KG1 (cell line): ENCODE results near the gene KATNAL2.
"Not testable (repeated sequence)": the region's sequence is repeated elsewhere in the genome, so short reads cannot be mapped to it uniquely, and the experiment has no call there.

Experiments
- DNase-seq: peaks from one replicate; lab custom pipeline; 2025; lab: John Stamatoyannopoulos, UW

KATNAL2 gene

DNA sequence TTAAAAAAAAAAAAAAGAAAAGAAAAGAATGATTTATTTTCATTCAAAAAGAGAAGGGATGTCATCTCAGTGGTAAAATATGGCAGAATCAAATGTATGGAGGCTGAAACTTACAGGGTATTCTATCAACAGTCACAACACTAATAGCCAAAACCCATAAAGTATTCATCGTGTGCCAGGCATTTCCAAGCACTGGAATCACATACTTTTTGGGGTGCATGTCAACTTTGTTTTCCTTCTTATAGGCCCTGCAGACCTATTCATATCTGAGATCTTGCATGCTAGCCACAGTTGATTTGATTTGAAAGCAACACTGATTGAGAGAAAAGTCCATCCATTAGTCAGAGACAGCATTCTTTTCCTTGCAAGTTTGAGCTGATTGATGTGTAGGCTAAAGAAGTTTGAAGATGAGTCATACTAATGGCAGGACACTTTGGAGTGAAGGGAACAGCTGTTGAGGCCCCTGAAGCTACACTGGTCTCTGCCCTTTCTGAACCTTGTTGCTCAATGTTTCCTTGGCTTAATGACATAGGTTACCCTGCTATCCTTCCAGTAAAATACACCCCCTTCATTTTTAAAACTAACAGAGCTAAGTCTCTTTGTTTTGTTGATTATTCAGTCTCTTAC lies 22.0 kb downstream of the KATNAL2 start:
- DNase-seq: no peak

DNA sequence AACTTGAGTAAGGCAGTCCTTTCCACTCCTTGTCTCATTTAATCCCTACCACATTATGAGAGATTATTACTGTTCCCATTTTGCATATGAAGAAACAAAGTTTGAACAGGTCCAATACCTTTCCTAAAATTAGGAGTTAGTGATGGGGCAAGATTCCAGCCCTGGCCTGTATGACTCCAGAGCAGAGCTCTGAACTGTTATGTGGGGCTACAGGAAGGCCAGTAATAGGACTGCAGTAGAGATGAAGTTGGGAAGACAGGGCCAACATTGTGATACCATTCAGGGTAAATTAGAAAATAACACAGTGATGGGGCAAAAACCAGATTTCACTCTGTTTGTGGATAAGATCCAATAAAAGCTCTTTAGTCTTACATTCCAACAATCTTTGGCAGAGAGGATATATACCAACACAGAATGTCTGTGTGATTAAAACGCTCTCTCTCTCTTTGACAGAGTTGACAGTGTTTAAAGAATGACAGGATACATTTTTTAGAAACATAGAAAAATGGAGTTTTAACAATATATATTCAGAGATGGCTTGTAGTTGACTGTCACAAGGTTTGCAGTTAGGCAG lies 22.7 kb downstream of the KATNAL2 start:
- DNase-seq: no peak

DNA sequence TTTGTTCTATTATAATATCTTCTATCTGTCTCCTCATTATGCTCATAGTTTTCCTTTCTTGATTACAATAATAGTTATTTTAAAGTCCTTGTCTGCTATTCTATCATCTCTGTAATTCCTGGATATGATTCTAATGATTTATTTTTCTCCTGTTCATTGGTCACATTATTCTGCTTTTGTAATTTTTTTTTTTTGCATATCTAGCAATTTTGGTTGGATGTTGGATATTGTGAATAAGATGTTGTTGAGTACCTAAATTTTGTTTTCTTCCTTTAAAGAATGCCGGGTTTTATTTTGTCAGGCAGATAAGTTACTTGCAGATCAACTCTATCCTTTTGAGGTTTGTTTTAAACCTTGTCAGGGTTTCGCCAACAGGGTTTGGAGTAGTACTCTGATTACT lies 25.2 kb downstream of the KATNAL2 start:
- no peak for DNase-seq

DNA sequence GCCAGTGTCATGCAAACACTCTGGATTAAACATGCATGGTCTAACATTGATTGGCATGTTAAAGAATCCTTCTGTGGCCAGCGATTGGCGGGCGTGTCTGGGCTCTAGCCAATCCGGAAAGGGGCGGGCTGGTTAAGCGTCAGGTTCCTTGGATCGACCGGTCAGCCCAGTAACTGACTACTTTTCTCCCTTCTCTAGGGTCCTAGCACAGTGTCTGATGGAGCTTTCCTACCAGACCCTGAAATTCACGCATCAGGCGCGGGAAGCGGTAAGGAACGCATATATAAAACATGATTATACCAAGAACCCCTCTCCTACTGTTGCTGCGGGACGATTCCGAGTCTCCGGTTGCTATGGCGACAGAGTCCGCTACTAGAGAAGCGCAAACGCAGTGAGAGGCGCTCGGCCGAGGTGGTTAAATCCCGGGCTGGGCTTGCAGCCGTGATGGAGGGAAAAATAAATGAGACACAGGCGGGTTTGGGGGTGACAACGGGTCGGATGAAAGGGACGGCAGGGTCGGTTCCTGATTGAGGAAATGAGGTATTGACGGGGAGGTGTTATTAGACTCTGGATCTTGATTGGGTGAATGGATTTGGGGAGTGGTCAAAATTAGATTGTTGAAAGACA lies 29.4 kb downstream of the KATNAL2 start:
- DNase-seq: no peak

DNA sequence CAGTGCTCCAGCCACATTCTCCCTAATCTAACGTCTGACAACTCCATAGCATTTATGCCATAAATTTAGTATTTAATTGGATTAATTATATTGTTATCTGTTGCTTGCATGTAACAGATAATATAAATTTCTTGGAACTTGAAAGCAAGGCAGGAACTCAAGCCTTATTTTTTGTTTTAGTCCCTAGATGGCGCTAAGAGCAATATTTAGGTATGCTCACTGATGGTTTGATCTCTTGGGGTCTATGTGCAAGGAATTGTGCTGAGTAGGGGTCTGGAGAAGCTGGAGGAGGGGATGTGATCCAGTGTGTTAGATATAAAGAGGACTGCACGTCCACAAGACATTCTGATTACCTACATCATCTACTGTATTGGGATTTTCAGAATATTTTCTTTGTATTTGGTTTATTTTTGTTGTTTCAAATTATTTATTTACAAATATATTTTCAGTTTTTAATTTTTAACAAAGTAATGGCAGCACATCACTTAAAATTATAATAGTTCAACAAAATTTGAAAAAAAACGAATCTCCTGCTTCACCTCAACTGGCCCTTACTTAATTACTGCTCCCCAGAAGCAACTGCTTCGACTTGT lies 32.8 kb downstream of the KATNAL2 start:
- DNase-seq: no peak

DNA sequence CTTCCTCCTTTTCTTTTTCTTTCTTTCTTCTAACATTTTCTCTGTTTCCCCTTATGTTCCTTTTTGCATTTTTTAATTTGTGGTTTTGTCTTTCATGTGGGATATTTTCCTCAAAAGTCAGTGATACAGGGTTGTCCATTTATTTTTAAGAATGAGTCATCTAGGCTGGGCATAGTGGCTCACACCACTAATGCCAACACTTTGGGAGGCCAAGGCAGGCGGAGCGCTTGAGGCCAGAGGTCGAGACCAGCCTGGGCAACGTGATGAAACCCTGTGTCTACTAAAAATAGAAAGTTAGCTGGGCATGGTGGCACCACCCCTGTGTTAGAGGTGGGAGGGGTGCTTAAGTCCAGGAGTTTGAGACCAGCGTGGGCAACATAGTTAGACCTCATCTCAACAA lies 35.8 kb downstream of the KATNAL2 start:
- no peak for DNase-seq

DNA sequence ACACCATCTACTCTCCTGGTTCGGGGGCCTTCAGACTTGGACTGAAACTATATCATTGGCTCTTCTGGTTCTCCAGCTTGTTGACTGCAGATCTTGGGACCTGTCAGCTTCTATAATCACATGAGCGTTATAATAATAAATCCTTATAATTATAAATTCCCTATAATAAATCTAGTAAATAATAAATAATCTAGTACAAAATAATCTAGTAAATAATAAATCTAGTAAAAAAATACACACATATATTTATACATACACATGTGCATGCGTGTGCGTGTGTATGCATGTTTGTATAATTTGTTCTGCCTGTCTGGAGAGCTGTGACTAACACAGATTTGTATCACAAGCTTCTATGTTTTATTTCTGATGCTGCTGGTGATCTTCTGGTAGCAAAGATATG lies 40.8 kb downstream of the KATNAL2 start:
- no peak for DNase-seq

DNA sequence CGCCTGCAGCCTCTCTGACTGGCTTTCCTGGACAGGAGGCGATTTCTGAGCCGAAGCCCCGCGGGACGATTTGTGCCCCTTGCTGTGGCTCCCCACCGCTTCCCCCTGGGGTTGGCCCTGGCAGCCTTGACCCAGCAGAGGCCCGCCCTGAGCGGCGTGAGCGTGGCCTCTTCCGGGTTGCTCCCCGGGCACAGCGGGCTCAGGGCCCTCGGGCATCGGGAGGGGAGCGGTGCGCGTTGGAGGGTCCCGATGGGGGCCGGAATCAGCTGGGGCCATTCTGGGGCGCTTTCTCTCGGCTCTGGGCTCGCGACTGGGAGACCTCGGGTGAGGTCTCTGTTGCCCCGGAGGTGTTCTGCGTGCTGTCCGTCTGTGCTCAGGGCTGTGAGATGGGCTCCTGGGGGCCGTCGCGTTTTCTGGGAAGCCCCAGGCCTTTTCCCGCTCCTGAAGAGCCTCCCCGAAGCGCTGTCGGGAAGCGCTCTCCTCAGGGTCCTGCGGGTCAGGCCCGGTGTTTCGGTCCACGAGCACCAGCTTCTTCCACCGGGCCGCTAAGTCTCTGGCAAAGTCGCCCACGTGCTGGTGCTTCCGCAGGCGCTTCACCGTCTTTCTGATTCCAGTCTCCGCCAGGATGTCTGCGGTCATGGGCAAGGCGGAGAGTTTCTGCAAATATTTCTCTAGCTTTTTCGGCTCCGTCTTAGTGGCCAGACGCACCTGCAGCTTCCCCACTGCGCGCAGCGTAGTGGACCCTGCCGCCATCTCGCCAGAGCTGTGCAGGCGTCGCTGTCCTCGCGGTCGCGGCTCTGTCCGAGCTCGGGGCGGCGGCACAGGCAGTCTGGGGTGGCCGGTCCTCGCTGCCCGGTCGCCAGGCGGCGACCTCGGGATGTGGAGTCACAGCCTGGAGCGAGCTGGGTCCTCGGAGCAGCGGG lies 46.5 kb downstream of the KATNAL2 start:
- DNase-seq: not testable (repeated sequence)

DNA sequence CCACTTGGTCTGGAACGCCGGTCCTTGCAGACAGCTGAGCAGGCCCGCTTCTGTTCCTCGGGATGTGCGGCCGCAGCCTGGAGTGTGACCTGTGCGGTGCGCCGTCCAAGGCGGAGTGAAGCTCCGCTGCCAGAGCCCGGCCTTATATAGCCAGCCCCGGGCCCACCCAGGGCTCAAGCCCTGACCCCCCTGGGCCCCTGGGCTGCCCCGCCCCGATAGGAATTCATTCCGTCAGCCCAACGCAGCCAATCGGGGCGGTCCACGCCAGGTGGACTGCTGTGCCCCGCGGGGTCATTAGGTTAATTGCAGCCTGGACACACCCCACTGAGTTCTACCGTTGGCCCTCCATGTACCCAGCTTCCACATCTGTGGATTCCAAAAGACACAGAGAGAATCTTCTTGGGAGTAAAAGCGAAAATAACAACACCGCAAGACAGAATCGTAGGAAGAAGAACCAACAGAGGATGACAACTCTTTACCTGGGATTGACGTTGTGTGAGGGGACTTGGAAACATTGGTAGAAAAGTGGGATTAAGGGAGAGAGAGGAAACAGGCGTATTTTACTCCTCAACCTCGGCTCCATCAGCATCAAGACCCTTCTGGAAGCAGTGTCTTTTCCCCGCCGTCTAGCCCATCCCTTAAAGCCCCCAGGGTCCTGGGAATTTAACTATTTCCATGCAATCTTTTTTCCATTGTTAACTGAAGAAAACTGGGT lies 47.3 kb downstream of the KATNAL2 start:
- DNase-seq: not testable (repeated sequence)

DNA sequence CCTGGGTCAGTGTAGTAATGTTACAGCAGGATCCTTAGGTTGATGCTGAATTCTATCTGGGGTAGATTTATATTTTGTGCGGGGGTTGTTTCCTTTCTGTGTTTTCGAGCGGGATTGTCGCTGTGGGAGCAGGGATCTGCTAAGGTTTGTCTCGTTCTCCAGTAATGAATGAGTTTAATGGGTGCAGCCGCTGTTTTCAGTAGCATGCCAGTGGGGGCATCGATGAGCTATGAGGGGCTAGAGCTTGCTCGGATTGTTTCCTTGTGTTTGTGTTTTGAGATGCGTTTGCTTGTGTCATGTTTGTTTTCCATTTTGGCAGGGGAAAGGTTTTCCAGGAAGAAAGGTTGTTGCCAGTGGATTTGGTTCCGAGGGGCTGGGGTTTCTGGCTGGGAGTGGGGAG lies 48.9 kb downstream of the KATNAL2 start:
- not testable (repeated sequence) for DNase-seq

DNA sequence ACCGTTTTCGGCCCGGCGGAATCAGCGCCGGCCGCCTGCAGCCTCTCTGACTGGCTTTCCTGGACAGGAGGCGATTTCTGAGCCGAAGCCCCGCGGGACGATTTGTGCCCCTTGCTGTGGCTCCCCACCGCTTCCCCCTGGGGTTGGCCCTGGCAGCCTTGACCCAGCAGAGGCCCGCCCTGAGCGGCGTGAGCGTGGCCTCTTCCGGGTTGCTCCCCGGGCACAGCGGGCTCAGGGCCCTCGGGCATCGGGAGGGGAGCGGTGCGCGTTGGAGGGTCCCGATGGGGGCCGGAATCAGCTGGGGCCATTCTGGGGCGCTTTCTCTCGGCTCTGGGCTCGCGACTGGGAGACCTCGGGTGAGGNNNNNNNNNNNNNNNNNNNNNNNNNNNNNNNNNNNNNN lies 52.1 kb downstream of the KATNAL2 start:
- not testable (repeated sequence) for DNase-seq

DNA sequence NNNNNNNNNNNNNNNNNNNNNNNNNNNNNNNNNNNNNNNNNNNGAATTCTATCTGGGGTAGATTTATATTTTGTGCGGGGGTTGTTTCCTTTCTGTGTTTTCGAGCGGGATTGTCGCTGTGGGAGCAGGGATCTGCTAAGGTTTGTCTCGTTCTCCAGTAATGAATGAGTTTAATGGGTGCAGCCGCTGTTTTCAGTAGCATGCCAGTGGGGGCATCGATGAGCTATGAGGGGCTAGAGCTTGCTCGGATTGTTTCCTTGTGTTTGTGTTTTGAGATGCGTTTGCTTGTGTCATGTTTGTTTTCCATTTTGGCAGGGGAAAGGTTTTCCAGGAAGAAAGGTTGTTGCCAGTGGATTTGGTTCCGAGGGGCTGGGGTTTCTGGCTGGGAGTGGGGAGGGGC lies 102.5 kb downstream of the KATNAL2 start:
- DNase-seq: not testable (repeated sequence)

DNA sequence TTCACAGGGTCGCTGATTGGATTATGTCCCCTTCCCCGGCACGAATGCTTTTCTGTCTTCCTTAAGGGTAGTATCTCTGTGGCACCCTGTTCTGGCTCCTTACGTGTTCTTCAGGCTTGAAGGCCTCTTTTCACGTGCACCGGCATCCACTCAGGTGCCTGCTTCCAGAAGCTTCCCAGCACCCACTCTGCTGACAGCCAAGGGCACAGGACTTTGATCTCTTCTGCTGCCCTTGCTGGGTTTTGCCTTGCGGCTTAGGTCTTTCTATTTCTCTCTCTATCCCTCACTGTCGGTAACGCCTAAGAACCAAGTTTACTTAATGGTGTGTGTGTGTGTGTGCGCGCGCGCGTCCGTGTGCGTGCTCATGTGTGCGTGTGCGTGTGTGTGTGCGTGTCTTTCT lies 103.4 kb downstream of the KATNAL2 start:
- not testable (repeated sequence) for DNase-seq

DNA sequence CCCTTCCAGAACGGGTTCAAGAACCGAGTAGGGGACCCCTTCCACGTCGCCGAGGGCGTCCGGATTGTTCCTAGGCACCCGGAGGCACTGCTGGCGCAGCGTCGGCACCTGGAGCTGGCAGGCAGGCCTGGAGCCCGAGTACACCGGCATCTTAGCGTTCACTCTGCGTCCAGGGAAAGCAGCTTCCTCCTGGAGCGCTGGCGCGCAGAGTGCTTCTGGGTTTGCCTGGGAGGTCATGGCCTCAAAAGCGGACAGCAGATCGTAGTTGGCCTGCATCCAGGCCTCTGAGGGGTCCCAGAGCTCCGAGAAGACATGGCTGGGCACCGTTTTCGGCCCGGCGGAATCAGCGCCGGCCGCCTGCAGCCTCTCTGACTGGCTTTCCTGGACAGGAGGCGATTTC lies 105.4 kb downstream of the KATNAL2 start:
- not testable (repeated sequence) for DNase-seq

DNA sequence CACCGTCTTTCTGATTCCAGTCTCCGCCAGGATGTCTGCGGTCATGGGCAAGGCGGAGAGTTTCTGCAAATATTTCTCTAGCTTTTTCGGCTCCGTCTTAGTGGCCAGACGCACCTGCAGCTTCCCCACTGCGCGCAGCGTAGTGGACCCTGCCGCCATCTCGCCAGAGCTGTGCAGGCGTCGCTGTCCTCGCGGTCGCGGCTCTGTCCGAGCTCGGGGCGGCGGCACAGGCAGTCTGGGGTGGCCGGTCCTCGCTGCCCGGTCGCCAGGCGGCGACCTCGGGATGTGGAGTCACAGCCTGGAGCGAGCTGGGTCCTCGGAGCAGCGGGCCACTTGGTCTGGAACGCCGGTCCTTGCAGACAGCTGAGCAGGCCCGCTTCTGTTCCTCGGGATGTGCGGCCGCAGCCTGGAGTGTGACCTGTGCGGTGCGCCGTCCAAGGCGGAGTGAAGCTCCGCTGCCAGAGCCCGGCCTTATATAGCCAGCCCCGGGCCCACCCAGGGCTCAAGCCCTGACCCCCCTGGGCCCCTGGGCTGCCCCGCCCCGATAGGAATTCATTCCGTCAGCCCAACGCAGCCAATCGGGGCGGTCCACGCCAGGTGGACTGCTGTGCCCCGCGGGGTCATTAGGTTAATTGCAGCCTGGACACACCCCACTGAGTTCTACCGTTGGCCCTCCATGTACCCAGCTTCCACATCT lies 106.5 kb downstream of the KATNAL2 start:
- not testable (repeated sequence) for DNase-seq

DNA sequence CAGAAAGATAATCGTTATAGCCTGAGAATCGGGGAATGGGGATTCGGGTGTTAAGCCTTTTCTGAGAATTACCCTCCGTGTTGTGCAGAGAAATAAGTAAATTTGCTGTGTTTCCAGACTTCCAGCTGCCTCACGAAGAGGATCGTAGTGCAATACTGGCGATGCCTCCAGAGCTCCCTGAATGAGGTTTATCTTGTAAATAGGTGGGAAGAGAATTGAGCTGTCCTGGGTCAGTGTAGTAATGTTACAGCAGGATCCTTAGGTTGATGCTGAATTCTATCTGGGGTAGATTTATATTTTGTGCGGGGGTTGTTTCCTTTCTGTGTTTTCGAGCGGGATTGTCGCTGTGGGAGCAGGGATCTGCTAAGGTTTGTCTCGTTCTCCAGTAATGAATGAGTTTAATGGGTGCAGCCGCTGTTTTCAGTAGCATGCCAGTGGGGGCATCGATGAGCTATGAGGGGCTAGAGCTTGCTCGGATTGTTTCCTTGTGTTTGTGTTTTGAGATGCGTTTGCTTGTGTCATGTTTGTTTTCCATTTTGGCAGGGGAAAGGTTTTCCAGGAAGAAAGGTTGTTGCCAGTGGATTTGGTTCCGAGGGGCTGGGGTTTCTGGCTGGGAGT lies 108.3 kb downstream of the KATNAL2 start:
- DNase-seq: not testable (repeated sequence)

DNA sequence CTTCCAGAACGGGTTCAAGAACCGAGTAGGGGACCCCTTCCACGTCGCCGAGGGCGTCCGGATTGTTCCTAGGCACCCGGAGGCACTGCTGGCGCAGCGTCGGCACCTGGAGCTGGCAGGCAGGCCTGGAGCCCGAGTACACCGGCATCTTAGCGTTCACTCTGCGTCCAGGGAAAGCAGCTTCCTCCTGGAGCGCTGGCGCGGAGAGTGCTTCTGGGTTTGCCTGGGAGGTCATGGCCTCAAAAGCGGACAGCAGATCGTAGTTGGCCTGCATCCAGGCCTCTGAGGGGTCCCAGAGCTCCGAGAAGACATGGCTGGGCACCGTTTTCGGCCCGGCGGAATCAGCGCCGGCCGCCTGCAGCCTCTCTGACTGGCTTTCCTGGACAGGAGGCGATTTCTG lies 111.3 kb downstream of the KATNAL2 start:
- not testable (repeated sequence) for DNase-seq

DNA sequence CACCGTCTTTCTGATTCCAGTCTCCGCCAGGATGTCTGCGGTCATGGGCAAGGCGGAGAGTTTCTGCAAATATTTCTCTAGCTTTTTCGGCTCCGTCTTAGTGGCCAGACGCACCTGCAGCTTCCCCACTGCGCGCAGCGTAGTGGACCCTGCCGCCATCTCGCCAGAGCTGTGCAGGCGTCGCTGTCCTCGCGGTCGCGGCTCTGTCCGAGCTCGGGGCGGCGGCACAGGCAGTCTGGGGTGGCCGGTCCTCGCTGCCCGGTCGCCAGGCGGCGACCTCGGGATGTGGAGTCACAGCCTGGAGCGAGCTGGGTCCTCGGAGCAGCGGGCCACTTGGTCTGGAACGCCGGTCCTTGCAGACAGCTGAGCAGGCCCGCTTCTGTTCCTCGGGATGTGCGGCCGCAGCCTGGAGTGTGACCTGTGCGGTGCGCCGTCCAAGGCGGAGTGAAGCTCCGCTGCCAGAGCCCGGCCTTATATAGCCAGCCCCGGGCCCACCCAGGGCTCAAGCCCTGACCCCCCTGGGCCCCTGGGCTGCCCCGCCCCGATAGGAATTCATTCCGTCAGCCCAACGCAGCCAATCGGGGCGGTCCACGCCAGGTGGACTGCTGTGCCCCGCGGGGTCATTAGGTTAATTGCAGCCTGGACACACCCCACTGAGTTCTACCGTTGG lies 112.4 kb downstream of the KATNAL2 start:
- not testable (repeated sequence) for DNase-seq

DNA sequence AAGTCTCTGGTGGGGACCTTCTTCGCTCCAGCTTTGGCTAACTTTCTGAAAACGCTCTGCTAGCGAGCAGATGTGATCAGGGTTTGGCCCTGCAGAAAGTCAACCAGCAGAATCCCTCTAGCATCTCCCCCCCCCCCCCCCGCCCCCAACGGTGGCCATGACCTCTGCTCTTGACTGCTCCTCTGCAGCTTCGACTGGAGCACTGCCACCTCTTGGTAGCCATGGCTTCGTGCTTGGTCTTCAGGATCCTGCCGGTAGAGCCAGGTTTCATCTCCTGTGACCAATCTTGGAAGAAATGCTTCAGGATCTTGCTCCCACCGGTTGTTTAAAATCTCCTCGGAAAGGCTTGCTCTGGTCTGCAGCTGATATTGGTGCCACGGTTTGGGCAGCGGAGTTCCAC lies 113.5 kb downstream of the KATNAL2 start:
- DNase-seq: not testable (repeated sequence)

DNA sequence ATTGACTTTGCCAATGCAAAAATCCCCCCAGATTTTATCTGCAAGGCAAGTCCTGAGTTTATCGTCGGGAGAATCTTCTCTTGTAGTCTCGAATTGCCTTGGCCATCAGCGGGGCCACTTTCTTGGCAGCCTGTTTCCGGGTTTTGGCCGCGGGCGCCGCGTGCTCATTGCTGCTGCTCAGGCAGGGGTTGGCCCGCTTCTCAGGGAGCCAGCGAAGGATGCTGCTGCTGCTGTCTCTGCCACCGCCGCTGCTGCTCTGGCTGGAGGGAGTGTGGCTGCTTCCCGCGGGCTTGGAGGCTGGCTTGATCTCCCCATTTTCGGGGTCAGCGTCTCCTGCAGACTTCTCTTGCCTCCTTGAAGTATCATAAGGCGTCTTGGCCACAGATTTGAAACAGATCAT lies 115.5 kb downstream of the KATNAL2 start:
- no peak for DNase-seq
